H9 (cell line): ENCODE results near the gene TAP2. TPM values are rescaled to one million over a fixed set of nuclear protein-coding genes. Genes with fewer than 3 reads are reported as not detected.

ENCODE experiments used
- DNase-seq: peaks from one replicate; pipeline ENCODE4 v3.0.0-alpha.2; 2017
- H2AFZ ChIP-seq: one replicate; pipeline ENCODE4 v1.6.1; 2013; ENCODE audit warnings: mild to moderate bottlenecking, low read length, control low read depth, moderate library complexity
- H2AK5ac ChIP-seq: 2 replicates; pipeline ENCODE4 v1.6.1; 2013; ENCODE audit warnings: low read length, control low read depth, mixed read lengths; ENCODE audit not compliant: insufficient read length
- H2BK120ac ChIP-seq: one replicate; pipeline ENCODE4 v1.6.1; 2013; ENCODE audit warnings: low read depth, mild to moderate bottlenecking, low read length, control low read depth, inconsistent platforms; ENCODE audit not compliant: poor library complexity, severe bottlenecking
- H2BK12ac ChIP-seq: 2 replicates; pipeline ENCODE4 v1.6.1; 2013; ENCODE audit warnings: low read length, control low read depth, mixed read lengths, low read depth; ENCODE audit not compliant: insufficient read length
- H2BK15ac ChIP-seq: 2 replicates; pipeline ENCODE4 v1.6.1; 2013; ENCODE audit warnings: low read depth, low read length, control low read depth
- H2BK20ac ChIP-seq: one replicate; pipeline ENCODE4 v1.6.1; 2013; ENCODE audit warnings: low read depth, mild to moderate bottlenecking, low read length, control low read depth, inconsistent platforms; ENCODE audit not compliant: poor library complexity, severe bottlenecking
- H2BK5ac ChIP-seq: 2 replicates; pipeline ENCODE4 v1.6.1; 2013; ENCODE audit warnings: low read length, control low read depth, mixed read lengths; ENCODE audit not compliant: insufficient read length
- H3K14ac ChIP-seq: 2 replicates; pipeline ENCODE4 v1.6.1; 2013; ENCODE audit warnings: low read length, control low read depth; ENCODE audit not compliant: insufficient read depth
- H3K18ac ChIP-seq: 2 replicates; pipeline ENCODE4 v1.6.1; 2013; ENCODE audit warnings: low read depth, mild to moderate bottlenecking, mixed read lengths, low read length, control low read depth; ENCODE audit not compliant: insufficient read length
- H3K23ac ChIP-seq: 2 replicates; pipeline ENCODE4 v1.6.1; 2013; ENCODE audit warnings: low read length, control low read depth, mixed read lengths, low read depth; ENCODE audit not compliant: insufficient read length
- H3K23me2 ChIP-seq: 2 replicates; pipeline ENCODE4 v1.6.1; 2013; ENCODE audit warnings: low read depth, mild to moderate bottlenecking, mixed read lengths, low read length, control low read depth; ENCODE audit not compliant: insufficient read length, poor library complexity, severe bottlenecking
- H3K27ac ChIP-seq: 2 replicates; pipeline ENCODE4 v1.5.1; 2013; ENCODE audit warnings: low read length, control low read depth, mixed read lengths, low read depth; ENCODE audit not compliant: insufficient read length
- H3K27me3 ChIP-seq: 2 replicates; pipeline ENCODE4 v1.6.1; 2013; ENCODE audit warnings: low read length, control low read depth, inconsistent platforms; ENCODE audit not compliant: insufficient read depth
- H3K4ac ChIP-seq: 2 replicates; pipeline ENCODE4 v1.6.1; 2013; ENCODE audit warnings: low read depth, mild to moderate bottlenecking, control low read depth, inconsistent platforms, low read length, moderate library complexity
- H3K4me1 ChIP-seq: 2 replicates; pipeline ENCODE4 v1.6.1; 2013; ENCODE audit warnings: low read length, control low read depth, inconsistent platforms; ENCODE audit not compliant: insufficient read depth
- H3K4me2 ChIP-seq: 2 replicates; pipeline ENCODE4 v1.6.1; 2013; ENCODE audit warnings: low read length, control low read depth, mixed read lengths; ENCODE audit not compliant: insufficient read length, insufficient read depth
- H3K56ac ChIP-seq: 2 replicates; pipeline ENCODE4 v1.6.1; 2013; ENCODE audit warnings: low read depth, mild to moderate bottlenecking, mixed read lengths, low read length, control low read depth; ENCODE audit not compliant: insufficient read length
- H3K79me1 ChIP-seq: 2 replicates; pipeline ENCODE4 v1.6.1; 2013; ENCODE audit warnings: low read depth, mild to moderate bottlenecking, moderate library complexity, low read length, control low read depth, inconsistent platforms; ENCODE audit not compliant: insufficient read depth, poor library complexity, severe bottlenecking
- H3K79me2 ChIP-seq: 2 replicates; pipeline ENCODE4 v1.6.1; 2013; ENCODE audit warnings: low read length, control low read depth, inconsistent platforms; ENCODE audit not compliant: insufficient read depth
- H3K9ac ChIP-seq: 2 replicates; pipeline ENCODE4 v1.6.1; 2013; ENCODE audit warnings: low read length, control low read depth, mixed read lengths; ENCODE audit not compliant: insufficient read length; ENCODE audit errors: extremely low read depth
- H3K9me3 ChIP-seq: one replicate; pipeline ENCODE4 v1.6.1; 2013; ENCODE audit warnings: low read depth, low read length, inconsistent platforms; ENCODE audit not compliant: control insufficient read depth
- H3T11ph ChIP-seq: one replicate; pipeline ENCODE4 v1.6.1; 2013; ENCODE audit warnings: mild to moderate bottlenecking, low read length, control low read depth, inconsistent platforms
- H4K20me1 ChIP-seq: one replicate; pipeline ENCODE4 v1.6.1; 2013; ENCODE audit not compliant: control insufficient read depth, insufficient read length, insufficient read depth
- H4K5ac ChIP-seq: 2 replicates; pipeline ENCODE4 v1.6.1; 2013; ENCODE audit warnings: low read depth, mild to moderate bottlenecking, mixed read lengths, low read length, control low read depth; ENCODE audit not compliant: insufficient read length
- H4K8ac ChIP-seq: replicated peaks from 2 replicates; pipeline ENCODE4 v1.6.1; 2013; ENCODE audit warnings: low read length, control low read depth, mixed read lengths, low read depth; ENCODE audit not compliant: insufficient read length
- H4K91ac ChIP-seq: 2 replicates; pipeline ENCODE4 v1.6.1; 2013; ENCODE audit warnings: low read depth, mild to moderate bottlenecking, moderate library complexity, mixed read lengths, low read length, control low read depth; ENCODE audit not compliant: insufficient read length
- H3K27ac Mint-ChIP-seq, 3 experiments: 2 replicates in 2 of 3; 3 replicates in 1 of 3; pipeline ENCODE4 v1.8.0; 2020 to 2021; ENCODE audit warnings: mixed read lengths in 3 of 3, mild to moderate bottlenecking in 1 of 3, moderate library complexity in 1 of 3
- H3K27me3 Mint-ChIP-seq: 2 replicates; pipeline ENCODE4 v1.8.0; 2021; ENCODE audit warnings: low read depth, mild to moderate bottlenecking, moderate library complexity, mixed read lengths
- H3K36me3 Mint-ChIP-seq, 3 experiments: 2 replicates in 2 of 3; 3 replicates in 1 of 3; pipeline ENCODE4 v1.8.0; 2020 to 2021; ENCODE audit warnings: low read depth in 3 of 3, mixed read lengths in 3 of 3; ENCODE audit not compliant: insufficient read depth in 1 of 3
- H3K4me1 Mint-ChIP-seq, 2 experiments: 2 replicates each; pipeline ENCODE4 v1.8.0; 2020; ENCODE audit warnings: mixed read lengths in 2 of 2
- H3K4me3 Mint-ChIP-seq, 2 experiments: 2 replicates in 1 of 2; 3 replicates in 1 of 2; pipeline ENCODE4 v1.8.0; 2020 to 2021; ENCODE audit warnings: mild to moderate bottlenecking in 2 of 2, mixed read lengths in 2 of 2, moderate library complexity in 1 of 2
- H3K9me3 Mint-ChIP-seq, 2 experiments: 2 replicates in 1 of 2; 3 replicates in 1 of 2; pipeline ENCODE4 v1.8.0; 2020; ENCODE audit warnings: mild to moderate bottlenecking in 2 of 2, mixed read lengths in 2 of 2, moderate library complexity in 1 of 2
- WGBS: extraction: QIAGEN DNeasy Blood & Tissue Kit; methylation state at CpG from one replicate; pipeline ENCODE4 v1.1.7; 2013; ENCODE audit warnings: missing lambda C conversion rate, low lambda C conversion rate, mixed read lengths; ENCODE audit not compliant: insufficient read length; ENCODE audit errors: extremely low coverage; 5-methylcytosine and 5-hydroxymethylcytosine counted together
- total RNA-seq: library from RNA; stranded (reverse); gene quantifications from 2 replicates; pipeline ENCODE4 v1.2.1, GENCODE V29; 2021
- TF ChIP-seq, protein P1 (sequence below): fragments of 200-600 bp; sonication (generic); conservative IDR thresholded peaks from 3 replicates; pipeline ENCODE4 v1.8.0; 2021; ENCODE audit warnings: antibody characterized with exemption, mild to moderate bottlenecking

TAP2 gene
- total RNA-seq, 1 experiment from 2014 or later = 16.3 TPM

- no peak overlapping the region for H4K8ac ChIP-seq
- H4K5ac ChIP-seq = no peak overlapping the region
- H3K18ac ChIP-seq = no peak overlapping the region
- Mint-ChIP-seq H3K9me3 (no peaks in the 10 kb centered on the region), H3K27ac (no peak overlapping the region), H3K27me3 (peaks cover 29% of the 10 kb centered on the region), H3K4me1 (peaks cover 8 to 9% of the 10 kb centered on the region in 2 experiments), H3K36me3 (peaks cover 0 to 27% (median 11%) of the 10 kb centered on the region in 3 experiments; a peak in 5 of 7 replicates), H3K4me3 (no peak overlapping the region; a peak in 1 of 5 replicates)
- H2BK20ac ChIP-seq = no peak overlapping the region
- H3K79me2 ChIP-seq = no peaks in the 10 kb centered on the region
- no peak overlapping the region for H4K91ac ChIP-seq
- no peak overlapping the region for H2AK5ac ChIP-seq
- peaks cover 17% of the 10 kb centered on the region for H3K23me2 ChIP-seq
- no peak overlapping the region for H3K9ac ChIP-seq
- no peak overlapping the region for H3T11ph ChIP-seq
- H3K27ac ChIP-seq = no peak overlapping the region
- WGBS = no CpG with 5 or more reads among the region's 6 CpGs
- H3K9me3 ChIP-seq = no peaks in the 10 kb centered on the region
- no peak overlapping the region for H2AFZ ChIP-seq
- no peak overlapping the region for H3K23ac ChIP-seq
- no peak overlapping the region for H3K56ac ChIP-seq
- no peak overlapping the region for H3K14ac ChIP-seq
- DNase-seq = no peak
- H2BK12ac ChIP-seq = no peak overlapping the region
- no peaks in the 10 kb centered on the region for H3K27me3 ChIP-seq
- no peaks in the 10 kb centered on the region for H4K20me1 ChIP-seq
- peaks cover 6% of the 10 kb centered on the region; the same call in 1 of the 2 replicates for H3K4me1 ChIP-seq
- no peak overlapping the region for H3K4ac ChIP-seq
- no peak overlapping the region for H2BK15ac ChIP-seq
- TF ChIP-seq, protein P1, sequence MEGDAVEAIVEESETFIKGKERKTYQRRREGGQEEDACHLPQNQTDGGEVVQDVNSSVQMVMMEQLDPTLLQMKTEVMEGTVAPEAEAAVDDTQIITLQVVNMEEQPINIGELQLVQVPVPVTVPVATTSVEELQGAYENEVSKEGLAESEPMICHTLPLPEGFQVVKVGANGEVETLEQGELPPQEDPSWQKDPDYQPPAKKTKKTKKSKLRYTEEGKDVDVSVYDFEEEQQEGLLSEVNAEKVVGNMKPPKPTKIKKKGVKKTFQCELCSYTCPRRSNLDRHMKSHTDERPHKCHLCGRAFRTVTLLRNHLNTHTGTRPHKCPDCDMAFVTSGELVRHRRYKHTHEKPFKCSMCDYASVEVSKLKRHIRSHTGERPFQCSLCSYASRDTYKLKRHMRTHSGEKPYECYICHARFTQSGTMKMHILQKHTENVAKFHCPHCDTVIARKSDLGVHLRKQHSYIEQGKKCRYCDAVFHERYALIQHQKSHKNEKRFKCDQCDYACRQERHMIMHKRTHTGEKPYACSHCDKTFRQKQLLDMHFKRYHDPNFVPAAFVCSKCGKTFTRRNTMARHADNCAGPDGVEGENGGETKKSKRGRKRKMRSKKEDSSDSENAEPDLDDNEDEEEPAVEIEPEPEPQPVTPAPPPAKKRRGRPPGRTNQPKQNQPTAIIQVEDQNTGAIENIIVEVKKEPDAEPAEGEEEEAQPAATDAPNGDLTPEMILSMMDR = no peak
- H2BK5ac ChIP-seq = no peak overlapping the region
- no peak overlapping the region for H3K4me2 ChIP-seq
- H3K79me1 ChIP-seq = no peaks in the 10 kb centered on the region
- no peak overlapping the region for H2BK120ac ChIP-seq
Observed at GRCh38 chr6:32842021-32842650, 3.6 kb upstream of the TAP2 start.
